CD4-positive, alpha-beta T cell (primary cell): Measurements from ENCODE around the gene CHKB. TPM values are rescaled to one million over a fixed set of nuclear protein-coding genes. Genes with fewer than 3 reads are reported as not detected.
A peak's percentile ranks its signal among the peaks of the same experiment; 100 is the strongest.

Experiments
- ATAC-seq: fragments of 200-7000 bp; cut with Tn5 transposase; one replicate; pipeline ENCODE4 v1.10.0; 2022; ENCODE audit warnings: mild to moderate bottlenecking; ENCODE audit not compliant: poor library complexity
- CTCF ChIA-PET: fragments of 350-600 bp; sonication (Branson Sonifier 250); formaldehyde crosslinking; loops from one replicate; lab custom pipeline; 2021; ENCODE audit warnings: antibody characterized with exemption, inconsistent platforms; lab: Charles Lee
- POLR2A ChIA-PET: fragments of 350-600 bp; sonication (Branson Sonifier 250); formaldehyde crosslinking; loops from one replicate; lab custom pipeline; 2021; ENCODE audit warnings: antibody characterized with exemption, inconsistent platforms; lab: Charles Lee
- DNase-seq, 14 experiments: peaks; one replicate each; pipeline ENCODE4 v3.0.0-alpha.2; 2013 to 2020; ENCODE audit warnings: mixed read lengths in 2 of 14
- H3K27ac ChIP-seq, 2 donors: one replicate each; pipeline versions ENCODE4 v1.5.1 to v1.7.0; 2013; ENCODE audit warnings: low read length in 2 of 2, low read depth in 1 of 2, mild to moderate bottlenecking in 1 of 2
- H3K27me3 ChIP-seq, 2 experiments: 1 replicate in 1 of 2; 2 replicates in 1 of 2; pipeline versions ENCODE4 v1.6.1 to v1.7.0; 2013; ENCODE audit warnings: low read length in 2 of 2, control low read depth in 1 of 2, mild to moderate bottlenecking in 1 of 2, moderate library complexity in 1 of 2; ENCODE audit not compliant: insufficient read depth in 2 of 2, control insufficient read depth in 1 of 2
- H3K36me3 ChIP-seq: one replicate; pipeline ENCODE4 v1.6.1; 2013; ENCODE audit warnings: low read length, control low read depth; ENCODE audit not compliant: insufficient read depth
- H3K4me1 ChIP-seq: one replicate; pipeline ENCODE4 v1.6.1; 2013; ENCODE audit warnings: low read length, control low read depth; ENCODE audit not compliant: insufficient read depth
- H3K4me3 ChIP-seq: one replicate; pipeline ENCODE4 v1.5.1; 2013; ENCODE audit warnings: mild to moderate bottlenecking, low read length, moderate library complexity
- H3K9me3 ChIP-seq, 2 experiments: 1 replicate in 1 of 2; 2 replicates in 1 of 2; pipeline versions ENCODE4 v1.6.1 to v1.7.0; 2013; ENCODE audit warnings: low read length in 2 of 2, mild to moderate bottlenecking in 2 of 2, control low read depth in 1 of 2, moderate library complexity in 1 of 2; ENCODE audit not compliant: control insufficient read depth in 1 of 2, insufficient read depth in 1 of 2
- H3K27ac Mint-ChIP-seq: one replicate; pipeline ENCODE4 v1.8.0; 2020; ENCODE audit warnings: mixed read lengths
- H3K27me3 Mint-ChIP-seq: one replicate; pipeline ENCODE4 v1.8.0; 2021; ENCODE audit warnings: mixed read lengths
- H3K36me3 Mint-ChIP-seq: one replicate; pipeline ENCODE4 v1.8.0; 2021; ENCODE audit warnings: low read depth, mixed read lengths
- H3K4me1 Mint-ChIP-seq: one replicate; pipeline ENCODE4 v1.8.0; 2021; ENCODE audit warnings: low read depth, mixed read lengths
- H3K4me3 Mint-ChIP-seq: one replicate; pipeline ENCODE4 v1.8.0; 2020; ENCODE audit warnings: mild to moderate bottlenecking, mixed read lengths
- H3K9me3 Mint-ChIP-seq: one replicate; pipeline ENCODE4 v1.8.0; 2020; ENCODE audit warnings: mixed read lengths
- intact Hi-C, 2 experiments: fragments of 100-400 bp; cut with DNase I in 1 of 2; cut with micrococcal nuclease in 1 of 2; formaldehyde crosslinking; loops; one replicate each; pipeline versions ENCODE4 v1.15.1 to v1.9.0; 2023 to 2025; cut with DNase I, micrococcal nuclease
- total RNA-seq, 174 experiments: library from RNA in 2 of 174; stranded (reverse) in 2 of 174; gene quantifications; one replicate each; pipeline ENCODE4 v1.2.3 and lab custom pipeline; 2021 to 2026
- TF ChIP-seq, protein P1 (sequence below): fragments of 200-600 bp; IDR thresholded peaks from one replicate; pipeline ENCODE4 v1.8.0; 2022; ENCODE audit warnings: antibody characterized with exemption, mild to moderate bottlenecking

The CHKB gene
- total RNA-seq, 2 experiments from 2014 or later: 152 to 156 TPM

DNA sequence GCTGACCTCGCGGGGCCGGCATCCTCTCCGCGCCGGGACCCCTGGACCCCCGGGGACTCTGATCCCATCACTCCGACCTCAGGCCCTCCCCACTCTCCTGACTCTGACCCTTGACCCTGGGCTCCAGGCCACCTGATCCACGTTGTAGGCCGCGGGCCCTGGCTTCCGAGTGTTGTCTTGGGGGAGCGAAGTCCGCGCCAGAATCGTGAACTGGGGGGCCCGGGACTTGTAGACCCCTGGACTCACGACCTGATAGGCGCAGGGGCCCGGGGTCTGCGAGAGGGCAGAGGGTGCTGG lies 52.1 kb downstream of the CHKB start:
- DNase-seq (peak in 1 of 14 experiments; percentile 34), ATAC-seq (no peak)
- no peaks in the 10 kb centered on the region for H3K36me3 ChIP-seq
- peaks cover 77% of the 10 kb centered on the region for H3K4me1 ChIP-seq
- POLR2A ChIA-PET: interaction anchor here (0.6 to 2.4 kb wide), 5 partner anchors 9 to 32 kb away, joined by 3 to 15 read pairs (median 8); partner anchors contain the start of genes KLHDC7B, LMF2, NCAPH2 and SYCE3
- intact Hi-C loops: loop anchor here in 1 of 2 experiments (2.0 kb wide), 1 partner anchor 14 kb away; the partner anchor contains the start of gene KLHDC7B
- H3K4me3 ChIP-seq: peak overlapping the region; percentile 80
- H3K9me3 Mint-ChIP-seq: no peaks in the 10 kb centered on the region
- H3K4me3 Mint-ChIP-seq: peak overlapping the region; percentile 78
- H3K4me1 Mint-ChIP-seq: peaks cover 45% of the 10 kb centered on the region
- peaks cover 4% of the 10 kb centered on the region for H3K36me3 Mint-ChIP-seq
- CTCF ChIA-PET: no interaction called here
- H3K27me3 ChIP-seq: no peaks in the 10 kb centered on the region
- TF ChIP-seq, protein P1, sequence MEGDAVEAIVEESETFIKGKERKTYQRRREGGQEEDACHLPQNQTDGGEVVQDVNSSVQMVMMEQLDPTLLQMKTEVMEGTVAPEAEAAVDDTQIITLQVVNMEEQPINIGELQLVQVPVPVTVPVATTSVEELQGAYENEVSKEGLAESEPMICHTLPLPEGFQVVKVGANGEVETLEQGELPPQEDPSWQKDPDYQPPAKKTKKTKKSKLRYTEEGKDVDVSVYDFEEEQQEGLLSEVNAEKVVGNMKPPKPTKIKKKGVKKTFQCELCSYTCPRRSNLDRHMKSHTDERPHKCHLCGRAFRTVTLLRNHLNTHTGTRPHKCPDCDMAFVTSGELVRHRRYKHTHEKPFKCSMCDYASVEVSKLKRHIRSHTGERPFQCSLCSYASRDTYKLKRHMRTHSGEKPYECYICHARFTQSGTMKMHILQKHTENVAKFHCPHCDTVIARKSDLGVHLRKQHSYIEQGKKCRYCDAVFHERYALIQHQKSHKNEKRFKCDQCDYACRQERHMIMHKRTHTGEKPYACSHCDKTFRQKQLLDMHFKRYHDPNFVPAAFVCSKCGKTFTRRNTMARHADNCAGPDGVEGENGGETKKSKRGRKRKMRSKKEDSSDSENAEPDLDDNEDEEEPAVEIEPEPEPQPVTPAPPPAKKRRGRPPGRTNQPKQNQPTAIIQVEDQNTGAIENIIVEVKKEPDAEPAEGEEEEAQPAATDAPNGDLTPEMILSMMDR: no peak
- no peaks in the 10 kb centered on the region for H3K9me3 ChIP-seq
- H3K27me3 Mint-ChIP-seq: peaks cover 13% of the 10 kb centered on the region
- H3K27ac ChIP-seq: peak overlapping the region; percentile 90 to 98
- peak overlapping the region; percentile 88 for H3K27ac Mint-ChIP-seq

DNA sequence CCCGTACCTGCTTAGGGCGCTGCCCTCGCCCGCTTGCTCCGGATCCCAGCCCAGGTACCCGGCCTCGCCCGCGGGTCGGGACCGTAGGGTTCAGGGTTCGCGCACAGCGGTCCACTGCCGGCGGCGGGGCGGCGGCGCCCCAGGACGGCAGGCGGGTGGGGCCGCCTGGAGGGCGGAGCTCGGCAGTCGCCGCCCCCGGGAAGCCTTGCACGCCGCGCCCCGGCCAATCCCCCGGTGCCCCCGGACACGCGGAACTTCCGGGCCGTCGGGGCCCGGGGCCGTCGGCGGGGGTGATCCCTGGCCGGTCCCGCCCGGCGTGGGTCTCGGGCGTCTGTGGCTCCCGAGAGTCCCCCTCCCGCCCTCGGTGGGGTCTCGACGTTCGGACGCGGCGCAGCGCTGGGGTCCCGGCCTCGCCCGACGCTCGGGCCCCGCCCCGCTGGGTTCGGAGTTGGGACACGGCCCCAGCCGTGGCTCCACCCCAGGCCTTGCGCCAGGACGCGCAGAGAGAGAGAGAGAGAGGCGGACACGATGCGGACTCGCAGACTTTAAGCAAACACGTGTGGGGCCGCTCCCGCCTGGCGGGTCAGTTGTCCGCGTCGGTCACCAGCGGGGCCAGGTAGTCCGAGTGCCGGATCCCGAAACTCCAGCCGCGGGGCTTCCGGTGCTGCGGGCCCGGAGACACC lies 52.6 kb downstream of the CHKB start, which contains the start of gene TYMP:
TSS of gene TYMP (minus strand) at position 116 of the 683 bp plus-strand sequence. CDS start 303 bp downstream, outside the sequence.
- ATAC-seq (no peak), DNase-seq (peak in 10 of 14 experiments; percentile 49 to 84 (median 72))
- ChIA-PET POLR2A (interaction anchor here (1.0 to 6.7 kb wide), 8 partner anchors 8 to 91 kb away, joined by 3 to 258 read pairs (median 8); partner anchors contain the start of genes CHKB, KLHDC7B, LMF2 and NCAPH2), CTCF (interaction anchor here (1.0 to 1.8 kb wide), 2 partner anchors 10 to 33 kb away, joined by 5 to 7 read pairs; partner anchors contain the start of gene SYCE3)
- peaks cover 13% of the 10 kb centered on the region for H3K27me3 Mint-ChIP-seq
- peaks cover 4% of the 10 kb centered on the region for H3K36me3 Mint-ChIP-seq
- H3K27ac Mint-ChIP-seq: peak within 1 kb of the TSS; percentile 90
- H3K4me3 Mint-ChIP-seq: peak within 1 kb of the TSS; percentile 87
- Histone ChIP-seq H3K4me3 (peak within 1 kb of the TSS; percentile 80), H3K9me3 (no peaks in the 10 kb centered on the region), H3K4me1 (peaks cover 77% of the 10 kb centered on the region), H3K27me3 (no peaks in the 10 kb centered on the region), H3K36me3 (no peaks in the 10 kb centered on the region), H3K27ac (peak within 1 kb of the TSS; percentile 90 to 98)
- H3K4me1 Mint-ChIP-seq: peaks cover 45% of the 10 kb centered on the region
- TF ChIP-seq, protein P1: no peak
- intact Hi-C loops: loop anchor here (2.0 to 5.0 kb wide), 5 partner anchors 15 to 92 kb away; partner anchors contain the start of genes CHKB (in 1 of the 2), KLHDC7B (in 1 of the 2) and SYCE3 (in 1 of the 2)
- H3K9me3 Mint-ChIP-seq: no peaks in the 10 kb centered on the region

DNA sequence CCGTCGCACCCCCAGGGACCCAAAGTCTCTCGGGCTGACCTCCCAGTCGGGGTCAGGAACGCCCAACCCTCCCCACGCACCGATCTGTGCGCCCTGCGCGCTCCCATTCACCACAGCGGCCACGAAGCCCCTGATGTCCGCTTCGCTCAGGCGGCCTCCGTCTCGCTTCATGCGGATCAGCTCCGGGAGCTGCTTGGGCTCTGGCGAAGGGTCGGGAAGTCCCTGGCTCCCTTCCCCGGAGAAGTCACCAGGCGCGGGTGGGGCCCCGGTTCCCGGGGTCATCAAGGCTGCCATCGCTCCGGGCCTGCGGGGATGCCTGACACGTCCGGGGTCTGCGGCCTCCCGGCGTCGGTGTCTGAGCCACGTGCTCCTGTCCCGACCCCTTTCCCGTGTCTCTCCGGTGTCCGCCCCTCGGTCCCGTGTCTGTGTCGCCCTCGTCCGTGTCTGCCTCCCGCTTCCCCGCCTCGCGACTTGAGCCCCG lies 53.2 kb downstream of the CHKB start:
- ChIA-PET CTCF (interaction anchor here (1.0 to 1.8 kb wide), 2 partner anchors 11 to 34 kb away, joined by 5 to 7 read pairs; partner anchors contain the start of gene SYCE3), POLR2A (interaction anchor here (1.0 to 6.7 kb wide), 9 partner anchors 9 to 92 kb away, joined by 3 to 258 read pairs (median 7); partner anchors contain the start of genes CHKB, KLHDC7B, LMF2 and NCAPH2)
- Histone ChIP-seq H3K9me3 (no peaks in the 10 kb centered on the region), H3K27ac (peak overlapping the region; percentile 21 to 74), H3K36me3 (no peaks in the 10 kb centered on the region), H3K27me3 (no peaks in the 10 kb centered on the region), H3K4me1 (peaks cover 82% of the 10 kb centered on the region), H3K4me3 (peak overlapping the region; percentile 80)
- intact Hi-C loops: loop anchor here (5.0 kb wide), 4 partner anchors 33 to 93 kb away; partner anchors contain the start of genes CHKB (in 1 of the 2) and SYCE3 (in 1 of the 2)
- ATAC-seq (no peak), DNase-seq (peak in 1 of 14 experiments; percentile 30)
- Mint-ChIP-seq H3K4me1 (peaks cover 48% of the 10 kb centered on the region), H3K27ac (no peak overlapping the region), H3K36me3 (peaks cover 10% of the 10 kb centered on the region), H3K9me3 (no peaks in the 10 kb centered on the region), H3K27me3 (peaks cover 13% of the 10 kb centered on the region), H3K4me3 (peak overlapping the region; percentile 48)
- TF ChIP-seq, protein P1: no peak

Other genes starting within 250 kb of the CHKB start
- 10 to 100 TPM; 47.1 to 48.0 TPM for gene PPP6R2, start 239.5 kb downstream of the CHKB start, total RNA-seq
- gene SBF1, start 107.8 kb downstream of the CHKB start, total RNA-seq: 100 to 1,000 TPM; 220 to 227 TPM
- 1 to 10 TPM; 1.1 to 1.6 TPM for gene ADM2, start 101.3 kb downstream of the CHKB start, total RNA-seq
- not detected for gene MIOX, start 96.0 kb downstream of the CHKB start, total RNA-seq
- gene LMF2, start 75.1 kb downstream of the CHKB start, total RNA-seq: 100 to 1,000 TPM; 107 to 114 TPM
- 100 to 1,000 TPM; 184 to 185 TPM for gene NCAPH2, start 74.6 kb downstream of the CHKB start, total RNA-seq
- gene SCO2, start 57.3 kb downstream of the CHKB start, total RNA-seq: 1 to 10 TPM in 1 of 2 experiments, under 1 TPM in 1; 0.61 to 5.6 TPM
- 10 to 100 TPM in 1 of 2 experiments, 1 to 10 TPM in 1; 9.9 to 10.0 TPM for gene TYMP, start 52.8 kb downstream of the CHKB start, total RNA-seq
- 1 to 10 TPM; 2.3 TPM for gene KLHDC7B, start 37.0 kb downstream of the CHKB start, total RNA-seq
- not detected for gene SYCE3, start 19.9 kb downstream of the CHKB start, total RNA-seq
- 10 to 100 TPM; 59.1 to 68.3 TPM for gene CPT1B, start 4.4 kb downstream of the CHKB start, total RNA-seq
- gene MAPK8IP2, start 17.9 kb upstream of the CHKB start, total RNA-seq: under 1 TPM; 0.31 to 0.52 TPM
- gene ARSA, start 45.3 kb upstream of the CHKB start, total RNA-seq: 10 to 100 TPM; 52.3 to 54.4 TPM
- gene SHANK3, start 90.0 kb upstream of the CHKB start, total RNA-seq: not detected
- not detected for gene ACR, start 155.4 kb upstream of the CHKB start, total RNA-seq
- gene RABL2B, start 200.8 kb upstream of the CHKB start, total RNA-seq: 10 to 100 TPM; 36.0 to 37.3 TPM